H1 (cell line): ENCODE results near the gene CRACDL. TPM values are rescaled to one million over a fixed set of nuclear protein-coding genes. Genes with fewer than 3 reads are reported as not detected.

Experiments
- CBX5 ChIP-seq: fragments of 300-800, 300-1000 bp; sonication (generic); IDR thresholded peaks from 2 replicates; pipeline ENCODE4 v1.7.1; 2016; ENCODE audit warnings: antibody characterized with exemption, low read length, low read depth
- JUND ChIP-seq: IDR thresholded peaks from 2 replicates; pipeline ENCODE4 v1.6.1; 2011; ENCODE audit warnings: mild to moderate bottlenecking, improper control_type of control experiment, low read length
- POLR2AphosphoS5 ChIP-seq: IDR thresholded peaks from 2 replicates; pipeline ENCODE4 v1.6.1; 2011; ENCODE audit warnings: low read depth, low read length
- RBBP5 ChIP-seq: IDR thresholded peaks from 2 replicates; pipeline ENCODE4 v1.7.1; 2012; ENCODE audit warnings: low read depth, mild to moderate bottlenecking, inconsistent platforms, low read length, moderate library complexity, borderline replicate concordance
- RXRA ChIP-seq: IDR thresholded peaks from 2 replicates; pipeline ENCODE4 v1.6.1; 2011; ENCODE audit warnings: low read depth, mild to moderate bottlenecking, low read length, moderate library complexity; ENCODE audit not compliant: insufficient read depth
- polyA plus RNA-seq, 7 experiments: library from polyadenylated mRNA; depleted of rRNA in 3 of 7; stranded (reverse) in 5 of 7; unstranded in 2 of 7; fragments of >200 nt in 5 of 7; fragments of 200-250 nt in 2 of 7; gene quantifications; 1 replicate in 5 of 7; 2 replicates in 1 of 7; 4 replicates in 1 of 7; pipeline versions ENCODE4 v1.2.1 to v1.2.3, GENCODE V29; 2011 to 2013; ENCODE audit warnings: missing spikeins in 2 of 7, mixed read lengths in 2 of 7
- total RNA-seq: library from RNA; stranded (reverse); fragmentation: NEBNext Ultra II Directional; extraction: Animal tissue kit (Norgen Biotek cat#: 25700); gene quantifications from 2 replicates; pipeline ENCODE4 v1.2.1, GENCODE V29; 2021

Gene CRACDL
- total and polyA plus RNA-seq, 2 of the 8 experiments (the other 6 are each of a cell fraction or from before 2014, with no cell fraction given), result 0.07 to 0.38 TPM

DNA sequence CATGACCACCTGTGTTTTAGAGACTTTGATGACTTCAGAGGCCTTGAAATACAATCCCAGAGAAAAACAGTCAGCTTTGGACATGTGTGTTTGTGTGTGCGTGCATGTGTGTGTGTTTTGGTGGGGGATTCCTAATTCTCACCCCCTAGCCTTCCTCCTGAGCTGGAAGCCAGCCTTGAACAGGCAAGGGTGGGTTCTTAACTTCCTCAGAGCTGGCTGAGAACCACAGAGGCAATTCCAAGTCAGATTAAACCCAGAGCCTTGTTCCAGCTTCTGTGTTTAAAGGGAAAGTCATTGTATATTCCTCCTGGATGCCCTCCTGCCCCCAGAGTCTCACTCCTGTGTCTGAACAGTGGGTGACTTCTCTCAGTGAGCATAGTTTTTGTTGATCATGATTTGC is 159.9 kb downstream of the CRACDL start (continued):
- no peak for TF ChIP-seq JUND
- TF ChIP-seq POLR2AphosphoS5, result no peak
- TF ChIP-seq CBX5, result no peak
- no peak for TF ChIP-seq RBBP5
- no peak for TF ChIP-seq RXRA
- TF ChIP-seq, all 59 proteins: peak for 0
